Ramos (cell line): ENCODE results near the gene SMIM36.
"Not testable (repeated sequence)": the region's sequence is repeated elsewhere in the genome, so short reads cannot be mapped to it uniquely, and the experiment has no call there.

Experiments
- in situ Hi-C: fragments of 300-500 bp; cut with MboI; formaldehyde crosslinking; loops from one replicate; pipeline ENCODE4 v1.14.3; 2022; ENCODE audit warnings: low sequenced_read_pairs; ENCODE audit not compliant: unreplicated experiment

The SMIM36 gene

GRCh38 chr17:55420067-55420775 lies 91.0 kb downstream of the SMIM36 start:
- in situ Hi-C loops, result no loop called here

- in situ Hi-C loops, result no loop called here
Observed at GRCh38 chr17:55418369-55419268, 92.6 kb downstream of the SMIM36 start.

GRCh38 chr17:55417411-55418268 lies 93.6 kb downstream of the SMIM36 start:
- in situ Hi-C loops, result no loop called here

DNA sequence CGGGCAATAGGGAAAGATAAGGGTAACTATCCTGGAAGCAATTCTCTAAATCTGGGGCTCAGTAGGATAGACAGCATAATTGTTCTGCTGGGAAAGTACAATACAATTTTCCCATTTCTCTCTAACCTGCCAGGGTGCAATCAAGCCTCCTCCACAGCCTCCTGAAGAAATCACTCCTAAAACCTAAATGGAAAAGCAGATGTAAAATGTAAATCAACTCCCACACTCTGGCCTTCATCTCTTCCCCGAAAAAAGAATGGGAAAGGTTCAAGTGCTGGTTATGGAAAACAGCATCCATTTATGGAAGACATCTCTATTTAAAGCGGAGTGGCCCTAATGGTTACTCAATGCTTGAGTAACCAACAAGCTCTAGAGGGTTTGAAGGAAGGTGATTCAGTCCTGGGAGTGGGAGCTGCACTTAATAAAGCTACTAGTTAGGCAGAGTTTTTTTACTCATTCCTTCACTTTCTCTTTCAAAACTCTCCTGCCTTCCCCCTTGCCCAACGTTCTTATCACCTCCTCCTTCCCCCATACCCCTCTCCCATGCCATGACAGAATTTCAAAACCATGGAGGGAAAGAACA lies 94.7 kb downstream of the SMIM36 start:
- in situ Hi-C loops, result no loop called here

DNA sequence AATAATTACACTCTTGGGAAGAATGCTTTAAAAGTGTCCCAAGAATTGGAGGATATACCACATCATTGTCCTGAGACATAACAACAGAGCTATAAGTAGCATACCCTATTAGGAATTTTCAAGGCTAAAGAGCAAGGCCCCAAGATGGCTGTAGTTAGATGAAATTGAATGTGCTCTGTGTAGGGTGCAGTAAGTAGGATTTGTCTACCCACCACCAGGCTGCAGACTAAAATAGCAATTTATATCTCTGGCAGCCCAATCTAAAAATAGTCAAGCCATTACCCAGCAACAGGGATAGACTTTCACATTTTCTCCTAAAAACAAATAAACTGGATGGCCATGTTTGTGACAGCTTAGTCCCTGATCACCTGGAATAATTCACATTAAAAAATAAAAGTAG lies 95.3 kb downstream of the SMIM36 start:
- in situ Hi-C loops, result no loop called here

DNA sequence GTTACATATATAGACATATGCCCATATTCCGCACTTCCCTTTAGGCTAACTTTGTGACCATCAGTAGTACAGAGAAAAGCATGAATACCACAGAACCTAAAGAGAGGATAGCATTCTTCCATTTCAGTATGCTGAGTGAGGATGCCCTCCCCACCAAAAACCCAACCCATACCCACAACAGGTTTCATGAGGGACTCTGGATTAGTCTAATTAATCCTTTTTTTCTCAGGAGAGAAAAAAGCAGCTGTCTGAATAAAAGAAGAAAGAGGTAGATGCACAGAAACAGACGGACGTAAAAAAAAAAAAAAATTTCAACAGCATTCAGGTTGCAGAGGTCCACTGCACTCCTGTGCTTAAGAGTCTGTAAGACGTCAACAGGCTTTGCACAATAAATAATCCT lies 96.3 kb downstream of the SMIM36 start:
- in situ Hi-C loops, result no loop called here

- in situ Hi-C loops, result no loop called here
Observed at GRCh38 chr17:55413825-55414489, 97.3 kb downstream of the SMIM36 start.

DNA sequence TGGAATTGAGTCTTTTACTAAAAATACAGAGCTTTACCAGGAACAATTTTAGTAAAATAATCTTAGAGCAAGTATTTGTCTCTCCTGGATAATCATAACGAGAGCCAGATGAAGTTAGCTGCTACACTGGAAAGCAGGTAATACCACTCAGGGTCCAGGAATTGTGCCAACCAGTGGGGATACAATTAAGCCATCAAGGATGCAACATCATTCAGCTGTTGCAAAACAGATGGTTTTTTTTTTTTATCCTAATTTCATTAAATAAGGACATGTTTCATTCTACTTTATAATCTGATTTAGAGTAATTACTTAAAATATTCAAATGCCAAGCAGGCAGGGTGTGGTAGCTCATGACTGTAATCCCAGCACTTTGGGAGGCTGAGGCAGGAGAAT lies 99.8 kb downstream of the SMIM36 start:
- in situ Hi-C loops, result no loop called here

GRCh38 chr17:55410722-55411462 lies 100.4 kb downstream of the SMIM36 start:
- in situ Hi-C loops, result no loop called here

- in situ Hi-C loops, result no loop called here
Observed at GRCh38 chr17:55409030-55409800, 102.0 kb downstream of the SMIM36 start.

GRCh38 chr17:55407641-55408566 lies 103.3 kb downstream of the SMIM36 start:
- in situ Hi-C loops, result no loop called here

DNA sequence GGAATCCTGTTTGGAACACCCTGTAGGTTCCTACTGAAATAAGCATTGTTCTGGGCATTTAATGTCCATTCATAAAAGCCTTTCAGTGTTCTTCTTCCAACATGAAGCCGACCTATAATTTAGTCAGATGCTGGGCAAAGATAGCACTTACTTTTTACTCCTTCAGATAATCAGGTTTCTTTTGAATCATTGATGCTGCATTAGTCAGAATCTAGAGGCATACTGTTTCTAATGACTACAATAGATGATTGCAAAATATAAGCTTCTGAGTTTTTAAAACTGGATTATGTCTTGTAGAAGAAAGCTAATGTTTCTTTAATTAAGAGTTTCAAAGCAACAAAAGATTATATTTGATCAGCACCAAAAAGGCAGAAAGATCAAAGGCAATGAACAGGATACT lies 105.7 kb downstream of the SMIM36 start:
- in situ Hi-C loops, result no loop called here

DNA sequence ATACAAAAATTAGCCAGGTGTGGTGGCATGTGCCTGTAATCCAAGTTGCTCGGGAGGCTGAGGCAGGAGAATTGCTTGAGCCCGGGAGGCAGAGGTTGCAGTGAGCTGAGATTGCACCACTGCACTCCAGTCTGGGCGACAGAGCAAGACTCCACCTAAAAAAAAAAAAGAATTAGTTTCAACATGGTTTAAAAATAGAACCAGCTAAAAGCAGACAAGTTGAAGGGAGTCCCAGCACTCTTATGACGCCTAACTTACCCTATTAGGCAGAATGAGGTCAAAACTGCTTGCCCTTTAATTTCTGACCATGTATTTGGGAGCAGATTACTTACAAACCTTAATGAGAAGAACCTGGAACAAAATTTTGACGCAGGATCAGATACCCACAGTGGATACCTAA lies 107.1 kb downstream of the SMIM36 start:
- in situ Hi-C loops, result not testable (repeated sequence)

DNA sequence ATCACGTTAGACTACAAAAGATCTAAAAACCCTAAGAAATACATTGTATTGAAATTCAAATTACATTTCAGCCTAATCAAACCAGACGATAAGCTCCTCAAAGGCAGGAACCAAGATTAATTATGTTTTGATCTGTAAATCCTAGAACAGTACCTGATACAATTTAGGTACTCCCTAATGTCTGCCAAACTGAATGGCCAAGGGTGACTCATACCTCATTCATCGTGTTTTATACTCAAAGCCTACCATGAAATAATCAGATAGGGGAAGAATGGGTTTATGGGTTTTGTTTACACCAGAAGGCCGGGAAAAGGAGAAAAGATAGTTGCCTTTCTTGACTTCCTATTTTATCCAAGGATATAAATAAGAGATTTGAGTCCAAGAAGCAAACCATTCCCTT lies 108.9 kb downstream of the SMIM36 start:
- in situ Hi-C loops, result no loop called here
